Measurements from ENCODE around the gene AGAP1. TPM values are rescaled to one million over a fixed set of nuclear protein-coding genes. Genes with fewer than 3 reads are reported as not detected.

Gene AGAP1
- total RNA-seq, 4 donors from 2014 or later, result 7.2 to 19.6 (median 15.2) TPM

DNA sequence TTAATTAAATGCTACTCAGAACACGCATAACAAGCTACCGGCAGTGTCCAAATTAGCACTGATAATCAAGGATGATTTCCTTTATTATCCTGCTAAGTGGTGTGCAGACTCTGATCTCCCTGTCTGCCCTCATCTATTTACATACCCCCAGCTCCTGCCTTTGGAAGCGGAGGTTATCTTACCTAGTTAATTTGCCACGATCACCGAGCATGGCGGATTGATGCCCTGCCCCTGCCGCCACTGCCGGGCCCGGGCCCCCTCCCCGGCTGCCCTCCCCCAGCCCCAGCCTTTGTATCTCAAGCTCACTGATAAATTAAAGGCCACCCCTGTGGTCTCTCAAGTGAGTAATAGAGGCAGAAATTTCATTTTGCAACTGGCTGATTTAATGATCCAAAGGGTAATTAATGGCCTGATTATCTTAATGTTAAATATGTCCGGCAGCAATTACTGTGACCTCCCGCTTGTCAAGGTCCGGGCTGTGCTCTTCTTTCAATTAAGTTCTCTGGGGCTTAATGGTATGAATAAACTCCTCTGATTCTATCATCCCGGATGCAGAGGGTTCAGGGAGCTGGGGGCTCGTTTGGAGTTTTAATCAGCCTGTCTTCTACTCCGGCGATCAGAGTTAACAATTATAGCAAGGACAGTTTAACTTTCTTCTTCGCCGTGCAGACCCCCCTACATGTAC lies 560.9 kb downstream of the AGAP1 start:
- H3K4me3 ChIP-seq, result no peak overlapping the region
- intact Hi-C loops (cut with DNase I), result no loop called here
- no peak for DNase-seq
- no peak overlapping the region for H3K27ac ChIP-seq
- no peaks in the 10 kb centered on the region for H3K27me3 ChIP-seq
- WGBS, 2 donors, result 75 to 82% methylated on average over 19 of the region's 19 CpGs
- H3K36me3 ChIP-seq, result peaks cover 0 to 36% (median 0%) of the 10 kb centered on the region in 3 donors
- peaks cover 0 to 9% (median 5%) of the 10 kb centered on the region in 3 donors for H3K9me3 ChIP-seq
- no peaks in the 10 kb centered on the region for H3K4me1 ChIP-seq
- TF ChIP-seq POLR2A (IDR thresholded peaks at IDR 0.05), result no peak
- TF ChIP-seq, protein P1, sequence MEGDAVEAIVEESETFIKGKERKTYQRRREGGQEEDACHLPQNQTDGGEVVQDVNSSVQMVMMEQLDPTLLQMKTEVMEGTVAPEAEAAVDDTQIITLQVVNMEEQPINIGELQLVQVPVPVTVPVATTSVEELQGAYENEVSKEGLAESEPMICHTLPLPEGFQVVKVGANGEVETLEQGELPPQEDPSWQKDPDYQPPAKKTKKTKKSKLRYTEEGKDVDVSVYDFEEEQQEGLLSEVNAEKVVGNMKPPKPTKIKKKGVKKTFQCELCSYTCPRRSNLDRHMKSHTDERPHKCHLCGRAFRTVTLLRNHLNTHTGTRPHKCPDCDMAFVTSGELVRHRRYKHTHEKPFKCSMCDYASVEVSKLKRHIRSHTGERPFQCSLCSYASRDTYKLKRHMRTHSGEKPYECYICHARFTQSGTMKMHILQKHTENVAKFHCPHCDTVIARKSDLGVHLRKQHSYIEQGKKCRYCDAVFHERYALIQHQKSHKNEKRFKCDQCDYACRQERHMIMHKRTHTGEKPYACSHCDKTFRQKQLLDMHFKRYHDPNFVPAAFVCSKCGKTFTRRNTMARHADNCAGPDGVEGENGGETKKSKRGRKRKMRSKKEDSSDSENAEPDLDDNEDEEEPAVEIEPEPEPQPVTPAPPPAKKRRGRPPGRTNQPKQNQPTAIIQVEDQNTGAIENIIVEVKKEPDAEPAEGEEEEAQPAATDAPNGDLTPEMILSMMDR (IDR thresholded peaks at IDR 0.05), result no peak

DNA sequence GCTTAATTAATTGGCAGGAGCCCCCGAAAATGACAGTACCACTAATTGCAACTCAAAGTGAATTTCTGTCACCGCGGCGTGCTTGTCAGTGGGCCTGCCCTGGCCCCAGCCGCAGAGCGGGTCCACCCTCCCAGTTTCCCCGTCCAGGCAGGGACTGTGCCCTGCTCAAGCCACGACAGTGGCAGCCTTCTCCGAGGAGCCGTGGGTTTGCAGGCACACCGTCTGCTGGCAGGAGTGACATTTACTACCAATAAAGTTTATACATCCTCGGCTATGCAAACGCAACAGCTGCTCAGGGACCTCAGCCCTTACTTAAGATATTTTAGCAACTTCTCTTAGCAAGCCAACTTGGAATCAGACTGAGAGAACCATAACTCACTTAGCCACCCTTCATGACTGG lies 561.6 kb downstream of the AGAP1 start:
- DNase-seq, result no peak
- intact Hi-C loops (cut with DNase I), result no loop called here
- Histone ChIP-seq H3K9me3 (peaks cover 0 to 9% (median 5%) of the 10 kb centered on the region in 3 donors), H3K4me1 (no peaks in the 10 kb centered on the region), H3K4me3 (no peak overlapping the region), H3K27me3 (no peaks in the 10 kb centered on the region), H3K36me3 (peaks cover 0 to 36% (median 0%) of the 10 kb centered on the region in 3 donors), H3K27ac (no peak overlapping the region)
- TF ChIP-seq, protein P1 (IDR thresholded peaks at IDR 0.05), result no peak
- no peak for TF ChIP-seq POLR2A (IDR thresholded peaks at IDR 0.05)
- 78 to 80% methylated on average over 3 to 12 of the region's 13 CpGs for WGBS, 2 donors

DNA sequence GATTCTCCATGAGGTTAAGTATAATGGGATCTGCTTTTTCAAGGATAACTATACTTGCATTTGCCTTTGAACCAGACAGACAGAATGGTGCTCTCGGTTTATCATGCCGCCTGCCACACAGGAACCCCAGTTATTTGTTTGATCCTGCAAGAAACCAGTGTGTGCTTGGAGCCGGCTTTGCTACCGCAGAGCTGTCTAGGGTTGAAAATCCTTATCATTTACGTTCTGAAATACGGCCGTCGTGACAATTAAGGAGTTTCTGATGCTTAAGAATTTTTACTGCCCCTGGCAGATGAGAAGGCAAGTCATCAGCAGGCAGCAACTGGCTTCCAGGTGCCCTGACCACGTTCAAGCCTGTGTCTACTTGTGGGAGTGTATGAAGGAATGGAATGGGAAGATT lies 562.3 kb downstream of the AGAP1 start:
- no peak overlapping the region for H3K27ac ChIP-seq
- no peaks in the 10 kb centered on the region for H3K27me3 ChIP-seq
- peaks cover 0 to 32% (median 0%) of the 10 kb centered on the region in 3 donors for H3K36me3 ChIP-seq
- H3K4me3 ChIP-seq, result no peak overlapping the region
- intact Hi-C loops (cut with DNase I), result no loop called here
- 76 to 83% methylated on average over 7 to 9 of the region's 9 CpGs for WGBS, 2 donors
- no peaks in the 10 kb centered on the region for H3K4me1 ChIP-seq
- no peak for DNase-seq
- TF ChIP-seq POLR2A (IDR thresholded peaks at IDR 0.05), result no peak
- H3K9me3 ChIP-seq, result peaks cover 0 to 9% (median 5%) of the 10 kb centered on the region in 3 donors

DNA sequence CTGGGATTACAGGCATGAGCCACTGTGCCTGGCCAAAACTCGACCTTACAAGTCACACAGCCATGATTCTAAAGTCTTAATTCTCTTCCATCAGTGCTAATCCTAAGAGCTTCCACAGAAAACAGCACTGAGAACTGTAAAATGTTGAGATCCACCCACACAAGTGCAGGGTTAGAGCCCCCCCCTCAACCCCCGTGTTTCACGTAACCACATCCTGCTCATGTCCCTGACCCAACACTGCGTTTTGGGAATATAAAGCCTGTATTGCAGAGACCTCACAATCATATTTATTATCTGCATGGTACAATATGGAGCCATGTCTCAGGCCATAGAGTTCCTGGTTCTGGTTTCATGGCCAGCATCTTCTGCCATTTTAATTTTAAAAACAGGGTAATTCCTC lies 563.5 kb downstream of the AGAP1 start:
- Histone ChIP-seq H3K36me3 (peaks cover 0 to 20% (median 0%) of the 10 kb centered on the region in 3 donors), H3K9me3 (peaks cover 0 to 9% (median 5%) of the 10 kb centered on the region in 3 donors), H3K4me3 (no peak overlapping the region), H3K27ac (no peak overlapping the region), H3K27me3 (no peaks in the 10 kb centered on the region), H3K4me1 (no peaks in the 10 kb centered on the region)
- intact Hi-C loops (cut with DNase I), result no loop called here
- WGBS, 2 donors, result 80 to 88% methylated on average over 4 of the region's 4 CpGs
- no peak for DNase-seq
- TF ChIP-seq, protein P1 (IDR thresholded peaks at IDR 0.05), result no peak
- TF ChIP-seq POLR2A (IDR thresholded peaks at IDR 0.05), result no peak

DNA sequence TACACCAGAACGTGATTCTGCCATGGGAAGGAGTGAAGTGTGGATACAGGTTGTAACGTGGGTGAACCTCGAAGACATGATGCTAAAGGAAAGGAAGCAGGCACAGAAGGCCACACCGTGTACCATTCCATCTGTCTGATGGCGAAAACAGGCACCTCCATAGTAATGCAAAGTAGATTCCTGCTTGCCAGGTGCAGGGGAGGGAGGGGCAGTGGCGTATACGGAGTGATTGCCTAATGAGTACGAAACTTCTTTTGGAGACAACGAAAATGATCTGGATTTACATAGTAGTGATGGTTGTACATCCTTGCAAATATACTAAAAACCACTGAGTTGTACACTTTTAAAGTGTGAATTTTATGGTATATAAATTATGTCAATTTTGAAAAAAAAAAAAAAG lies 567.7 kb downstream of the AGAP1 start:
- no peaks in the 10 kb centered on the region for H3K4me1 ChIP-seq
- H3K27ac ChIP-seq, result no peak overlapping the region
- 58 to 59% methylated on average over 8 of the region's 9 CpGs for WGBS, 2 donors
- H3K36me3 ChIP-seq, result peaks cover 0 to 11% (median 0%) of the 10 kb centered on the region in 3 donors
- TF ChIP-seq, protein P1 (IDR thresholded peaks at IDR 0.05), result no peak
- TF ChIP-seq POLR2A (IDR thresholded peaks at IDR 0.05), result no peak
- H3K27me3 ChIP-seq, result no peaks in the 10 kb centered on the region
- intact Hi-C loops (cut with DNase I), result no loop called here
- no peak for DNase-seq
- H3K9me3 ChIP-seq, result peaks cover 0 to 9% (median 5%) of the 10 kb centered on the region in 3 donors
- no peak overlapping the region for H3K4me3 ChIP-seq
